HG03558 (cell line): Measurements from ENCODE around the gene XXYLT1.

Experiments used
- ATAC-seq: cut with Tn5 transposase; IDR thresholded peaks from one replicate; pipeline ENCODE4 v1.9.1; 2021; ENCODE audit warnings: moderate number of reproducible peaks; ENCODE audit not compliant: unreplicated experiment; ENCODE audit errors: extremely low read depth

XXYLT1 gene

GRCh38 chr3:195025056-195025883 is 245.7 kb downstream of the XXYLT1 start:
- ATAC-seq: no peak

- ATAC-seq: no peak
These were observed 247.0 kb downstream of the XXYLT1 start for GRCh38 chr3:195023989-195024388.

- no peak for ATAC-seq
These were observed 247.4 kb downstream of the XXYLT1 start for GRCh38 chr3:195023576-195023975.

- no peak for ATAC-seq
These were observed 249.3 kb downstream of the XXYLT1 start for GRCh38 chr3:195021692-195022091.

GRCh38 chr3:195020921-195021320 is 250.0 kb downstream of the XXYLT1 start:
- ATAC-seq: no peak

GRCh38 chr3:195020185-195020584 is 250.8 kb downstream of the XXYLT1 start:
- no peak for ATAC-seq

- no peak for ATAC-seq
These were observed 251.6 kb downstream of the XXYLT1 start for GRCh38 chr3:195019335-195019734.
